Stimulated activated CD4-positive, alpha-beta T cell treated with anti-CD3 and anti-CD28 coated beads, Interleukin-2, amount 100 ng/mL, for 24 hours (primary cell): ENCODE results near the gene TIMELESS.
A peak's percentile ranks its signal among the peaks of the same experiment; 100 is the strongest.
"Not testable (repeated sequence)": the region's sequence is repeated elsewhere in the genome, so short reads cannot be mapped to it uniquely, and the experiment has no call there.

Experiments used
- DNase-seq, 2 donors: peaks; one replicate each; pipeline ENCODE4 v3.0.0-alpha.2; 2020

The TIMELESS gene

GRCh38 chr12:56468216-56469006, 19.2 kb upstream of the TIMELESS start, which contains the start of gene SPRYD4:
Gene SPRYD4, plus strand, starts transcription at chr12:56468578. Its CDS starts 14 bp downstream, at chr12:56468592.
- DNase-seq = peak; percentile 93 to 94

- no peak for DNase-seq
Observed at GRCh38 chr12:56462565-56462964, 13.3 kb upstream of the TIMELESS start.

GRCh38 chr12:56461235-56462159, 12.3 kb upstream of the TIMELESS start:
- no peak for DNase-seq

GRCh38 chr12:56457817-56458216, 8.6 kb upstream of the TIMELESS start:
- DNase-seq = no peak

- no peak for DNase-seq
Observed at GRCh38 chr12:56454557-56454956, 5.3 kb upstream of the TIMELESS start, which contains the start of gene MIP. Gene MIP, minus strand, starts transcription at chr12:56454657. Its CDS starts 44 bp downstream, at chr12:56454613.

- no peak for DNase-seq
Observed at GRCh38 chr12:56451147-56451546, 1.9 kb upstream of the TIMELESS start.

GRCh38 chr12:56450241-56450640, 1.0 kb upstream of the TIMELESS start:
- DNase-seq = no peak

- DNase-seq = no peak
Observed at GRCh38 chr12:56449622-56449984, 377 bp upstream of the TIMELESS start.

GRCh38 chr12:56443208-56443607, 6.0 kb downstream of the TIMELESS start:
- not testable (repeated sequence) for DNase-seq

- DNase-seq = no peak
Observed at GRCh38 chr12:56437430-56438176, 11.6 kb downstream of the TIMELESS start.

GRCh38 chr12:56434828-56435227, 14.4 kb downstream of the TIMELESS start:
- no peak for DNase-seq

- no peak for DNase-seq
Observed at GRCh38 chr12:56431850-56432249, 17.4 kb downstream of the TIMELESS start.

- DNase-seq = no peak
Observed at GRCh38 chr12:56431288-56431687, 17.9 kb downstream of the TIMELESS start.

- DNase-seq = no peak
Observed at GRCh38 chr12:56425940-56426438, 23.2 kb downstream of the TIMELESS start.

GRCh38 chr12:56425193-56425592, 24.0 kb downstream of the TIMELESS start:
- no peak for DNase-seq

- DNase-seq = no peak
Observed at GRCh38 chr12:56420411-56420810, 28.8 kb downstream of the TIMELESS start.

- no peak for DNase-seq
Observed at GRCh38 chr12:56417739-56418138, 31.5 kb downstream of the TIMELESS start.

- no peak for DNase-seq
Observed at GRCh38 chr12:56414401-56414800, 34.8 kb downstream of the TIMELESS start.

GRCh38 chr12:56413392-56413791, 35.8 kb downstream of the TIMELESS start:
- no peak for DNase-seq

GRCh38 chr12:56411781-56412639, 37.2 kb downstream of the TIMELESS start:
- no peak for DNase-seq

GRCh38 chr12:56410768-56411167, 38.5 kb downstream of the TIMELESS start:
- DNase-seq = no peak
